Measurements from ENCODE around the gene YIPF3.
A peak's percentile ranks its signal among the peaks of the same experiment; 100 is the strongest.
"Not testable (repeated sequence)": the region's sequence is repeated elsewhere in the genome, so short reads cannot be mapped to it uniquely, and the experiment has no call there.

The YIPF3 gene

DNA sequence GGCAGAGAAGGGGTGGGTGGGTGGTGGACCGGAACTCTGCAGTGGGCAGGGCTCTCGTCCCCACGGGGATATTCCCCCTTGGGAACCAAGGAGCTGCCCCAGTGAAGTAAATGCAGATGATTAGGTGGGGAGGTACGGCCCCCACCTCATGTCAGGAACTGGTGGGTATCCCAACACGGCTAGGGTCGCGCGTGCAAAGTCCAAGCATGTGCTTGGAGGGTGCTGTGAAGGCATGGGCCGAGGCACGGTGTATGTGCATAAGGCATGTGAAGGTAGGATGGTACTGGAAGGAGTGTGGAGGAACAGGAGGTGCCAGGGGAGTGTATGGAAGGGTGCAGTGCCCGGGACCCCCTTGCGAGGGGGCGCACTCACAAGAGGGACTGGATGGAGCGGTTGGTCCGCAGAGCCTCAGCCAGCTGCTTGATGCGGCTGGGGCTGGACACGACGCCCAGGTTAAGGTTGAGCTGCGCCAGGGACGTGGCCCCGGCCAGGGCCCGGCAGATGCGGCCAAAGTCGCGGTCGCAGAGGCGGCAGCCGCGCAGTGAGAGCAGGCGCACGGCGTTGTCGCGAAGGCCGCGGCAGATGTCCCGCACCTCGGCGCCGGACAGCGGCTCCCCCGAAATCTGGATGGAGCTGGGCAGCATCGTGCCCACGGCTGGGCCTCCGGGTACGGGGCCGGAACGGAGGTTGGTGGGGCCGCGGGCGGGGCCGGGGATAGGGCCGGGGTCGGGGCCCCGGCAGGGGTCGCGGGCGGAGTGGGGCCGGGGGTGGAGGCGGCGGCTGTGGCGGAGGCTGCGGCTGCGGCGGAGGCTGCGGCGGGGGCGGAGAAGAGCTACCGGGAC lies 7.4 kb downstream of the YIPF3 start:
- DNase-seq = no peak

DNA sequence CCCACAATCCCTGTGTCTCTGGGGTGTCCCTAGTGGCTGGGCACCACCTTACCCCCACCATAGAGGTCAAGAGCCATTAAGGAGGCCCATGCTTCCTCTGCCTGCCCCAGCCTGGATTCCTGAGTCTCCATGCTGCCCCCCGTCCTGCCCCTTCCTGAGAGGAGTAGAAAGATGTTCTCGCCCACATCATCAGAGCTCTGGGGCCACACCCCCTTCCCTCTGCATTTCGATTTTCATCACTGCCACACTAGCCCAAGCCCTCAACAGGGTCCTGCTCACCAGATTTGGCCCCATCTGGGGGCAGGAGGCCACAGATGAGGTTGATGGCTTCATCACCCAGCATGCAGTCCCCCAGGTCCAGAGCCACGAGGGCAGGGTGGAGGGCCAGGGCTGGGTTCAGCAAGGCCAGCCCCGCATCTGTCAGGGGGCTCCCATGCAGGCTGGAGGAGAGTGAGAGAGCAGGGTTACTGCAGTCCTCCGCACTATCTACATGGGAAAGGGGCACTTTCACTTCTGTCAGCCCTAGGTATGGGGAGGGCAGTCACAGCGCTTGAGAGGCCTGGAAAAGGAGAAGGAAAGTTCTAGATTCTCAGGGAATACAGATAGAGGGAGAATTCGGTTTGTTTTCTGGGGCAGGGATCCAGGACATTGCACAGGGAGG lies 8.1 kb downstream of the YIPF3 start:
- no peak for DNase-seq

DNA sequence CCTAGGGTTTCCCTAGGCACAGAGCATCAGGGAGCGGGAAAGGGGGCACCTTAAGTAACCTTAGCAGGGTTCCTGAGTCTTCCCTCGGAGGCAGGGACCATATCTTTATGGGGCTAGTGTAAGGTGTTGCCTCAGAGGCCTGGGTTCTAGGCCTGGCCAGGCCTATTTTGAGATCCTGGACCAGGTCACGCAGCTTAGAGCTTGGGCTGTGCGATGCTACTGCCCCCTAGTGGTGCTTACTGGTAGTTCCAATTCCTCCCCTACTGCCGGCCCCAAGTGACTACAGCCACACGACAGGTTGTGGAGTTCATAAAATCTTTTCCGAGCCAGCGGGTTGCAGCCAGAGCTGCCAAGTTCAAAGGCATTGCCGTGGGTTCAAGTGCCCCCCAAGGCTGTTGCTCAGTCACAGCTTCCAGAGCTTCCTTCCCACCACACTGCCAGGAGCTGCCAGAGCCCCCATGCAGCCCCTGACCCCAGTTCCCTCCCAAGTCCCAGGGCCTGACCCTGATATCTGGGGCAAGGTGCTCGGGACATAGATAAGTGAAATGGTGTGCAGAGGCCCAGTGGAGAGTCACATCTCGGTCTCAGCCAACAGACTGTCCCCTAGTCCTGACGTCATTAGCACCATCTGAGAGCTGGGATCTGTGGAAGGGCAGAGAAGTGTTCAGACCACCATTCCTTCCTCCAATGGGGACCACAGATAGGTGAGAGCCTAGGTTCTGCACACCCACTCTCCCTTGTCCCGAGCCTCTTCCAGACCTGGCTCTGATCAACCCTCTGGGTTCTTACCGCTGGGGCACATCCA lies 9.9 kb downstream of the YIPF3 start:
- DNase-seq = peak; percentile 75

DNA sequence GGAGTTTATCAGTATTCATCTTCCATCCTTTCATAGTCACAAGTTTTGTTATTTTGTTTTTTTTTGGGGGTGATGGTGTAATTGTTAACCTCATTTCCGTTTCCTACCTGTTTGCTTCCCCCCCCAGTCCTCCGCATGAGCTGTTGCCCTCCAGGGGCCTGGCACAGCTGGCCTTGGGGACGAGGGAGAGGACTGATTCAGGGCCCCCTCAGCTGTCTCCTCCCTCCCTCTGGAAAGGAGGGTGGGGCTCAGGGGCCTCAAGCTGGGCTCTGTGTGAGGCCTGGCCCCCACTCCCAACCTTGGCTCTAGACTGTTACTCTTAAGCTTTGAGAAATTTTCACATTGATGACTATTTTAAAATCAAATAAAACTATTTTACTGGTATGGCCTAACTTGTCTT lies 10.6 kb downstream of the YIPF3 start:
- DNase-seq = no peak

GRCh38 chr6:43505718-43506117 lies 11.0 kb downstream of the YIPF3 start:
- no peak for DNase-seq

DNA sequence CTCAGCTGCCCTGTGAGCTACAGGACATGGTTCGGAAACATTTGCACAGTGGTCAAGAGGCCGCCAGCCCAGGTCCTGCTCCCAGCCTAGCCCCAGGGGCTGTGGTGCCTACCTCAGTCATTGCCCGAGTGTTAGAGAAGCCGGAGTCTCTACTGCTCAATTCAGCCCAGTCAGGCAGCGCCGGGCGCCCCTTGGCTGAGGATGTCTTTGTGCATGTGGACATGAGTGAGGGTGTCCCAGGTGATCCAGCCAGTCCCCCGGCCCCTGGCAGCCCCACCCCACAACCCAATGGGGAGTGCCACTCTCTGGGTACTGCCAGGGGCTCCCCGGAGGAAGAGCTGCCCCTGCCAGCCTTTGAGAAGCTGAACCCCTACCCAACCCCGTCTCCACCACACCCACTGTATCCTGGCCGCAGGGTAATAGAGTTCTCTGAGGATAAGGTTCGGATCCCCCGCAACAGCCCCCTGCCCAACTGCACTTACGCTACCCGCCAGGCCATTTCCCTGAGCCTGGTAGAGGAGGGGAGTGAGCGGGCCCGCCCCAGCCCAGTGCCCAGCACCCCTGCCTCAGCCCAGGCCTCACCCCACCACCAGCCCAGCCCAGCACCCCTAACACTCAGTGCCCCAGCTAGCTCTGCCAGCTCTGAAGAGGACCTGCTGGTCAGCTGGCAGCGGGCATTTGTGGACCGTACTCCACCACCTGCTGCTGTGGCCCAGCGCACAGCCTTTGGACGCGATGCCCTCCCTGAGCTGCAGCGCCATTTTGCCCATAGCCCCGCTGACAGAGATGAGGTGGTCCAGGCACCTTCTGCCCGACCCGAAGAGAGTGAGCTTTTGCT lies 11.8 kb downstream of the YIPF3 start:
- DNase-seq = no peak

GRCh38 chr6:43503443-43503842 lies 13.3 kb downstream of the YIPF3 start:
- DNase-seq = no peak

DNA sequence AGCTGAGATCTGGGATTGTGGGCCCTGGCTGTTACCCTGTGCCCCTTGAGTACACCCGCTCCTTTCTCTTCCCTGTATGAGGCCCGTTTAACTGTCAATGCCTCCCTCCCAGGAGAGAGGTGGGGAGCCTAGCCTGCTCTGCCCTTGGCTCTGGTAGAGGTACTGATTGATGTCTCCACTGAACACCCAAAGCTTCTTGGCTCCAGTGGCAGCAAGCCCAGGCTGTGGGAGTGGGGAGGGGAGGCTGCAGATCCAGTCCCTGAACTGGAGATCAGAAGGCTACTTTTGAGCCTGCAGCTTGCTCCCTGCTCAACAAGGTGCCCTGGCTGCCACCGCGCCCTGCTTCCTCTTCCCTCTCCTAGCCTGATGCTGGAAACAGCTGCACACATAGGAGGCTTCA lies 14.1 kb downstream of the YIPF3 start:
- DNase-seq = no peak

GRCh38 chr6:43500921-43501320 lies 15.8 kb downstream of the YIPF3 start:
- no peak for DNase-seq

DNA sequence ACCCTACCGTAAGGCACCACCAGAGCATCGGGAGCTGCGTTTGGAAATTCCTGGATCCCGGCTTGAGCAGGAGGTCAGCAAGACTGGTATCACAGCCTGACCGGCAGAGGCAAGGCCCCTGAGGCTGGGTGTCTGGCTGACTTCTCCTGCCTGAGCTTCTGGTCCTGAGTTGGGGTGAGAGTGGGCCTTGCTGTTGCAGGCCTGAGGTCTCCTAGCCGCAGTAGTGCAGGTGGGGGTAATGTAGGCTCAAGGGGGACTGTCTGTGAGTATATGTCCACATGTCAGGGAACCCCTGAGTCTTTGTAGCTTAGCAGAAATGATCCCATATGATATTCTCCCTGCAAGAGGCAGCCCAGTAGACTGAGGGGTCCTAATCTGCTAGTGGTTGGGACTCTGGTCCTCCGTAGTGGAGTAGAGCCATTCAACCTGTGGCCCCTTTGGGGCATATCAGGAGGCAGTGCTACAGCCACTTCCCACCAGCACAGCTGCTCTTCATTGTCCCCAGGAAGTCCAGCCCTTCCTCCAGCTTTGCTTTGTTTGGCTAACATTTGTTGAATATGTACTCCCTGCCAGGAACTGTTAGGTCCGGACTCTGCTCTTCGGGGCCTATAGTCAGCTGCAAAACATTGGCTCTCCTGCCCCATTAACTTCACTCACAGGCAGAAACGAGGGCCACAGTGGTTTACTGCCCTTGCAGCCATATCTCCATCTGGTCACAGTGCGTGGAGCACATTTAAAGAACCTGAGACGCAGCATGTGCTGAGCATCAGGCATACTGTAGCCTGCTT lies 17.5 kb downstream of the YIPF3 start:
- DNase-seq = no peak

DNA sequence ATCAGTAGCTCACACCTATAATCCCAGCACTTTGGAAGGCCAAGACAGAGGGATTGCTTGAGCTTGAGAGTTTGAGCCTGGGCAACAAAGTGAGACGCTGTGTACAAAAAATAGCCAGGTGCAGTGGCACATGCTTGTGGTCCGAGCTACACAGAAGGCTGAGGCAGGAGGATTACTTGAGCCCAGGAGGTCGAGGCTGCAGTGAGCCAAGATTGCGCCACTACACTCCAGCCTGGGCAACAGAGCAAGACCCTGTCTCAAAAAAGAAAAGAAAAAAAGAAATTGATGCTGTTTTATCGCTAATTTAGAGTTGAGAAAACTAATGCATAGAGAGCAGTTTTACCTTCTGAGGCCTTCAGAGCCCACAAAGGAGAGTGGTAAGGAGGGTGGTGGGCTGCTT lies 18.4 kb downstream of the YIPF3 start:
- DNase-seq = not testable (repeated sequence)

DNA sequence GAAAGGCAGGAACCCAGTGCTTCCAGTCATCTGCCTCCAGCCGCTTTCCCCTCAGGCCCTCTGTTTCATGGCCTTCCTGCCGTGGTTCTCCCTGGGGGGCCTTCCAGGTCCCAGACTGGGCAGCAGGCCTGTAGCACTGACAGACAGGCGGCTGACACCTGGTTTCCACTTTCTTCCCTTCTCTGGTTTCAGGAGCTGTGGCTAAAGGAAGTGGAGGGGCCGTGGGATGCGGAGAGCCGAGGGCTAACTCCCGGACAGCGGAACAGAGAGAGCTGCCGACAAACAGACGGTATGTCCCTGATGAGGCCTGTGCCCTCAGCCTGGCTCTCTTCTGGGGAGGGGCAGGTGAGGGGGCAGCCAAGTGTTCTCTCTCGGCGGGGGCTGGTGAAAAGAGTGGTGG lies 19.0 kb downstream of the YIPF3 start:
- no peak for DNase-seq

GRCh38 chr6:43497129-43497396 lies 19.7 kb downstream of the YIPF3 start:
- DNase-seq = no peak

DNA sequence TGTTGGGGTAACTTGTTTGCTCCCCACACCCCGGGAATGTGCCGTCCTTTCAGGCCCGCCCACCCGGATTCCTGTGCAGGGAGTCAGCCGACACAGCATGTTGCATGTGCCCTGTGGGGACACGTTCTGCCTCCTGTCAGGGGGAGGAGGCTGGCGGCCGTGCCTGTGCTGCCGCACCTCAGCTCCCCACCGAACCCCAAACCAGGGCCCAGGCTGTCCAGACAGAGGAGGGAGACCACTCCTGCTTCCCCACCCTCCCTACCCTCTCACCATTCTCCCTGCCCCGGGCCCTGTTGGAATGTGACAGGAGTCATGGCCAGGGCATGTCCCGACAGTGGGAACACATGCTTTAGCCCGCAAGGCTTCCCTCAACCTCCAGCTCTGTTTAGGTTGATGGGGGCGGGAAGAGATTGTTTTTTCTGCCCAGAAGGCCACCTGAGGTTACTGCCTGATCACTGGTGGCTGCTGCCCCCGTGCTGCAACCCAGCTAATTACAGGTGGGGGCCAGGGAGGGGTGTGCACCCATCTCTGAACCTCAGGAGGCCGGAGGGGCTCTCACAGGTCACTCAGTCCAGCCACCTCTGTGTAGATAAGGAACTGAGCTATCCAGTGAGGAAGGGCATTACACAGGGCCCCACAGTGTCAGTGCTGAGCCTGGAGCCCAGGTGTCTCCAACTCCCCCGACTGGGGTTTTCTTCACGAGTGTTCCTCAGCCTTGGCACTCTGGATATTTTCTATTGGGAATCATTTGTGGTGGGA lies 20.2 kb downstream of the YIPF3 start:
- no peak for DNase-seq

GRCh38 chr6:43495409-43495941 lies 21.3 kb downstream of the YIPF3 start:
- peak; percentile 9 for DNase-seq

DNA sequence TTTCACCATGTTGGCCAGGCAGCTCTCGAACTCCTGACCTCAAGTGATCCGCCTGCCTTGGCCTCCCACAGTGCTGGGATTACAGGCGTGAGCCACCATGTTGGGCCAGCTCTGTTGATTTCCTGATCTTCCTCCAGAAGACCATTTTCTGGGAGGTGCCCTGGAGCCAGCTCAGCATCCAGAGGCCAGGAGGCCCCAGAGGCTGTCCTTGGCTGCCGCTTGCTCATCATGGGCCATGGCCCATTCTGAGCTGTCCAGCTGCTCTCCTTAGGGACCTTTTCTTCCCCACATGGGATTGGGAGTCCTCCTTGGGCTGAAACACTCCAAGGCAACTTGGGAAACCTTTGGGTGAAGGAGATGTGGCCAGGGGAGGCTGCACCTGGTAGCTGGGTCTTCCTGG lies 22.0 kb downstream of the YIPF3 start:
- no peak for DNase-seq

DNA sequence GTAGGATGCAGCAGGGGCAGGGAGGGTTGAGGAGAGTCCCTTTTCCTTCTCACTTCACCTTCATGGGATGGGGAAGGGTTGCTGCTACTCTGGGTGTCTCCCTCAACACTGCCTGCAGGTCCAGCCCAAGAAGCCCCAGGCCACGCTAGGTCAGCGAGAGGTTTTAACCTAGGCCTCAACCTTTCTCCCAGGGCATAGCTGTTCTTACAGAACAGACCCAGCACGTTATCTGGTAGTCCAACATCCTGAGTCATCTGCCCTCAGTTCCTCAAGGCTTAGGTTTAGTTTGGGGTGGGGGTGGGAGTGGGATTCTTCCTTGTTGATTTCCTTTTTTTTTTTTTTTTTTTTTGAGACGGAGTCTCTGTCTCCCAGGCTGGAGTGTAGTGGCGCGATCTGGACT lies 22.4 kb downstream of the YIPF3 start:
- DNase-seq = no peak

DNA sequence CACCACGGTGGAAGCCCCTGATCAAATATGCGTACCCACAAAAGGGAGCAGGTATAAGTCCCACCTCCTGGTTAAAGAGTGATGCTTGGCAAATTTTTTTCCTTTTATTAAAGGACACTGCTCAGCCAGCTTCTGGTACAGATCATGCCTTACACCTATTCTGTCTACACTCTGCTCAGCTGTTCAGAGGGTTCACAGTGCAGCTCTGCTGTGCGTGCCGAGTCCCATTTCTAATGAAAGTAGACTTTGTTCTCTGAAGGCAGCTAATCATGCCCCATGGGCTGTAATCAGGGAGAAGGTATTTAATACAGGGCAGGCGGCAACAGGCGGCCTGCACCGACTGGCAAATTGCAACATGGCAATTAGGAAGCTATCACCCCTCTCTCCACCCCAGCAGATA lies 22.9 kb downstream of the YIPF3 start:
- no peak for DNase-seq

GRCh38 chr6:43493230-43493629 lies 23.5 kb downstream of the YIPF3 start:
- DNase-seq = no peak

- no peak for DNase-seq
Observed at GRCh38 chr6:43492673-43493072, 24.1 kb downstream of the YIPF3 start.
